ENCODE results near the gene ANKLE1.

The ANKLE1 gene

GRCh38 chr19:17327654-17328516, 46.2 kb downstream of the ANKLE1 start:
- no peak for DNase-seq

GRCh38 chr19:17328517-17329365, 47.0 kb downstream of the ANKLE1 start:
- no peak for DNase-seq

GRCh38 chr19:17329366-17330261, 47.9 kb downstream of the ANKLE1 start:
- no peak for DNase-seq

GRCh38 chr19:17330262-17331044, 48.8 kb downstream of the ANKLE1 start:
- DNase-seq: no peak

- no peak for DNase-seq
These were observed 49.4 kb downstream of the ANKLE1 start for GRCh38 chr19:17331045-17331558.

- DNase-seq: no peak
These were observed 50.6 kb downstream of the ANKLE1 start for GRCh38 chr19:17332360-17332676.

GRCh38 chr19:17332677-17333581, 51.2 kb downstream of the ANKLE1 start:
- DNase-seq: peak; percentile 59

- DNase-seq: peak; percentile 86
These were observed 52.1 kb downstream of the ANKLE1 start for GRCh38 chr19:17333611-17334413.

GRCh38 chr19:17334414-17335409, 53.0 kb downstream of the ANKLE1 start, which contains the start of gene ANO8:
ANO8 (minus strand) TSS chr19:17334855; CDS start chr19:17334670, 185 bp downstream.
- DNase-seq: peak; percentile 99

GRCh38 chr19:17335575-17335974, 53.9 kb downstream of the ANKLE1 start:
- DNase-seq: no peak

Measured in fibroblast of skin of back (primary cell).